Smooth muscle cell (in vitro differentiated cells): ENCODE measurements around the gene GGT5. TPM values are rescaled to one million over a fixed set of nuclear protein-coding genes. Genes with fewer than 3 reads are reported as not detected.
"Not testable (repeated sequence)": the region's sequence is repeated elsewhere in the genome, so short reads cannot be mapped to it uniquely, and the experiment has no call there.

ENCODE experiments used
- DNase-seq: peaks from one replicate; lab custom pipeline; 2025; ENCODE audit not compliant: unreplicated experiment; lab: John Stamatoyannopoulos, UW
- H2AFZ ChIP-seq: fragments of 200-600 bp; sonication (generic); 2 replicates; pipeline ENCODE4 v1.6.0; 2016; ENCODE audit warnings: antibody characterized with exemption, low read depth, mild to moderate bottlenecking
- H3F3A ChIP-seq: fragments of 200-600 bp; sonication (generic); 2 replicates; pipeline ENCODE4 v1.6.0; 2017; ENCODE audit warnings: antibody characterized with exemption, low read depth
- H3K27ac ChIP-seq: fragments of 200-600 bp; sonication (generic); 2 replicates; pipeline ENCODE4 v1.5.1; 2016; ENCODE audit warnings: low read depth, mild to moderate bottlenecking
- H3K27me3 ChIP-seq: fragments of 200-600 bp; sonication (generic); 2 replicates; pipeline ENCODE4 v1.6.1; 2016; ENCODE audit warnings: low read depth, mild to moderate bottlenecking
- H3K36me3 ChIP-seq: fragments of 200-600 bp; sonication (generic); 2 replicates; pipeline ENCODE4 v1.5.1; 2016; ENCODE audit warnings: low read depth
- H3K4me1 ChIP-seq: fragments of 200-600 bp; sonication (generic); 2 replicates; pipeline ENCODE4 v1.5.1; 2016; ENCODE audit warnings: low read depth
- H3K4me2 ChIP-seq: fragments of 200-600 bp; sonication (generic); 2 replicates; pipeline ENCODE4 v1.6.0; 2016; ENCODE audit warnings: mild to moderate bottlenecking
- H3K4me3 ChIP-seq: fragments of 200-600 bp; sonication (generic); 2 replicates; pipeline ENCODE4 v1.5.1; 2016; ENCODE audit warnings: mild to moderate bottlenecking
- H3K79me2 ChIP-seq: fragments of 200-600 bp; sonication (generic); 2 replicates; pipeline ENCODE4 v1.6.0; 2016; ENCODE audit warnings: low read depth, mild to moderate bottlenecking
- H3K9ac ChIP-seq: fragments of 200-600 bp; sonication (generic); 2 replicates; pipeline ENCODE4 v1.6.0; 2016; ENCODE audit warnings: low read depth
- H3K9me3 ChIP-seq: fragments of 200-600 bp; sonication (generic); replicated peaks from 2 replicates; pipeline ENCODE4 v1.5.1; 2016; ENCODE audit warnings: low read depth
- H4K20me1 ChIP-seq: fragments of 200-600 bp; sonication (generic); 2 replicates; pipeline ENCODE4 v1.6.0; 2016; ENCODE audit warnings: low read depth
- WGBS: methylation state at CpG from one replicate; pipeline ENCODE4 v1.1.7; 2016; ENCODE audit warnings: low lambda C conversion rate; 5-methylcytosine and 5-hydroxymethylcytosine counted together
- polyA plus RNA-seq: library from polyadenylated mRNA; unstranded; fragments of >200 nt; fragmentation: Nextera tagmentation; extraction: Ambion mirVana; gene quantifications from 2 replicates; pipeline ENCODE4 v1.2.1, GENCODE V29; 2016
- total RNA-seq: library from RNA; depleted of rRNA; stranded (reverse); fragments of >200 nt; gene quantifications from 2 replicates; pipeline ENCODE4 v1.2.3, GENCODE V29; 2014
- TF ChIP-seq, protein P1 (sequence below): fragments of 200-600 bp; sonication (generic); IDR thresholded peaks from 2 replicates; pipeline ENCODE4 v1.5.1; 2017; ENCODE audit warnings: borderline replicate concordance, mild to moderate bottlenecking, antibody characterized with exemption; ENCODE audit not compliant: insufficient read depth, poor library complexity, severe bottlenecking

The GGT5 gene, protein sequence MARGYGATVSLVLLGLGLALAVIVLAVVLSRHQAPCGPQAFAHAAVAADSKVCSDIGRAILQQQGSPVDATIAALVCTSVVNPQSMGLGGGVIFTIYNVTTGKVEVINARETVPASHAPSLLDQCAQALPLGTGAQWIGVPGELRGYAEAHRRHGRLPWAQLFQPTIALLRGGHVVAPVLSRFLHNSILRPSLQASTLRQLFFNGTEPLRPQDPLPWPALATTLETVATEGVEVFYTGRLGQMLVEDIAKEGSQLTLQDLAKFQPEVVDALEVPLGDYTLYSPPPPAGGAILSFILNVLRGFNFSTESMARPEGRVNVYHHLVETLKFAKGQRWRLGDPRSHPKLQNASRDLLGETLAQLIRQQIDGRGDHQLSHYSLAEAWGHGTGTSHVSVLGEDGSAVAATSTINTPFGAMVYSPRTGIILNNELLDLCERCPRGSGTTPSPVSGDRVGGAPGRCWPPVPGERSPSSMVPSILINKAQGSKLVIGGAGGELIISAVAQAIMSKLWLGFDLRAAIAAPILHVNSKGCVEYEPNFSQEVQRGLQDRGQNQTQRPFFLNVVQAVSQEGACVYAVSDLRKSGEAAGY
- total RNA-seq (3.7 and 5.4 TPM in 2 replicates), polyA plus RNA-seq (12.4 and 12.8 TPM in 2 replicates)

GRCh38 chr22:24245030-24245431, at the start of gene GGT5:
TSS of gene GGT5 (minus strand) at chr22:24245082. CDS start at chr22:24244725, 357 bp downstream.
- WGBS = 60% methylated on average over 11 of the region's 12 CpGs
- H3K27ac ChIP-seq = peak within 1 kb of the TSS; percentile 68
- not testable (repeated sequence) for DNase-seq, H3K36me3 ChIP-seq, H4K20me1 ChIP-seq, H3K9ac ChIP-seq, H2AFZ ChIP-seq, H3K9me3 ChIP-seq, H3K27me3 ChIP-seq, H3F3A ChIP-seq, H3K79me2 ChIP-seq, H3K4me3 ChIP-seq
- H3K4me2 ChIP-seq = peak within 1 kb of the TSS; percentile 53
- H3K4me1 ChIP-seq = peaks cover 17% of the 10 kb centered on the region

GRCh38 chr22:24292202-24292830, 47.4 kb upstream of the GGT5 start:
- H3K27me3 ChIP-seq, DNase-seq, H3K9ac ChIP-seq, H2AFZ ChIP-seq, H3K9me3 ChIP-seq, H3K36me3 ChIP-seq, H3K4me3 ChIP-seq: not testable (repeated sequence)
- H3F3A ChIP-seq = peaks cover 19% of the 10 kb centered on the region
- peaks cover 44% of the 10 kb centered on the region for H4K20me1 ChIP-seq
- peak overlapping the region; percentile 32 for H3K4me2 ChIP-seq
- 90% methylated on average over 3 of the region's 3 CpGs for WGBS
- H3K27ac ChIP-seq = peak overlapping the region; percentile 81
- H3K79me2 ChIP-seq = peaks cover 59% of the 10 kb centered on the region
- peaks cover 26% of the 10 kb centered on the region for H3K4me1 ChIP-seq

DNA sequence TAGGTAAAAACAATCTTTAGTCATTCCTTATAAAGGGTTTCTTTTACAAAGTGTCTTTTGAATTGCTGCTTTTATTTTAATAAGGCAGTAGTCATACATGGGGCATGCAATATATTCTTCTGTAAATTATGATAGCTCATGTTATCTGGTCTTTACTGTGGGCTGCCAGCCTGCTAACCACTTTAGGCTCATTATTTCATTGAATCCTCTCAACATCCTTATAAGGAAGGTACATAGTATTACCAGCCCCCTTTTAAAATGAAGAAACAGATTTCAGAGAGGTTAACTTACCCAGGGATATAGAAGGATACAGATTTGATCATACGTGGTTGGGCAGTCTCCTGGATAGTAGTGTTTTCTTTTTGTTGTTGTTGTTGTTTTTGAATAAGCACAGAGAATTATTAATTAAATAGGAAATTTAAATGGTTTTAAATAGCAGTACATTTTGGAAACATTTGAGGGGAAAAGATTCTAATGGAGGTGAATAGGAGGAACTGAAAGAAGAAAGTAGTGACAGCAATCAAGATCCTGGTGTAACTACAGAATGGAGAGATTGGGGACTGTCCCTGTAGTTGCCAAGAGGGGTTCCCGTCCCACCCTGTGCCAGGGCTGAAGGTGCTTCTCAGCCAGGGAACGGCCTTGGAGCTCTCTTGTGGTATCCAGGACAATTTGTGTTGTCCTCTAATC, 46.8 kb upstream of the GGT5 start:
- H3K4me2 ChIP-seq = peak overlapping the region; percentile 32
- peaks cover 61% of the 10 kb centered on the region for H3K79me2 ChIP-seq
- H3K27me3 ChIP-seq = no peaks in the 10 kb centered on the region
- H3K9me3 ChIP-seq = no peaks in the 10 kb centered on the region
- no peak overlapping the region for H2AFZ ChIP-seq
- 83% methylated on average over 3 of the region's 3 CpGs for WGBS
- H3K4me1 ChIP-seq = peaks cover 26% of the 10 kb centered on the region
- TF ChIP-seq, protein P1, sequence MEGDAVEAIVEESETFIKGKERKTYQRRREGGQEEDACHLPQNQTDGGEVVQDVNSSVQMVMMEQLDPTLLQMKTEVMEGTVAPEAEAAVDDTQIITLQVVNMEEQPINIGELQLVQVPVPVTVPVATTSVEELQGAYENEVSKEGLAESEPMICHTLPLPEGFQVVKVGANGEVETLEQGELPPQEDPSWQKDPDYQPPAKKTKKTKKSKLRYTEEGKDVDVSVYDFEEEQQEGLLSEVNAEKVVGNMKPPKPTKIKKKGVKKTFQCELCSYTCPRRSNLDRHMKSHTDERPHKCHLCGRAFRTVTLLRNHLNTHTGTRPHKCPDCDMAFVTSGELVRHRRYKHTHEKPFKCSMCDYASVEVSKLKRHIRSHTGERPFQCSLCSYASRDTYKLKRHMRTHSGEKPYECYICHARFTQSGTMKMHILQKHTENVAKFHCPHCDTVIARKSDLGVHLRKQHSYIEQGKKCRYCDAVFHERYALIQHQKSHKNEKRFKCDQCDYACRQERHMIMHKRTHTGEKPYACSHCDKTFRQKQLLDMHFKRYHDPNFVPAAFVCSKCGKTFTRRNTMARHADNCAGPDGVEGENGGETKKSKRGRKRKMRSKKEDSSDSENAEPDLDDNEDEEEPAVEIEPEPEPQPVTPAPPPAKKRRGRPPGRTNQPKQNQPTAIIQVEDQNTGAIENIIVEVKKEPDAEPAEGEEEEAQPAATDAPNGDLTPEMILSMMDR = no peak
- H3K9ac ChIP-seq = no peak overlapping the region
- H3F3A ChIP-seq = peaks cover 19% of the 10 kb centered on the region
- H3K4me3 ChIP-seq = no peak overlapping the region
- no peaks in the 10 kb centered on the region for H3K36me3 ChIP-seq
- no peak for DNase-seq
- peaks cover 44% of the 10 kb centered on the region for H4K20me1 ChIP-seq
- H3K27ac ChIP-seq = peak overlapping the region; percentile 81

DNA sequence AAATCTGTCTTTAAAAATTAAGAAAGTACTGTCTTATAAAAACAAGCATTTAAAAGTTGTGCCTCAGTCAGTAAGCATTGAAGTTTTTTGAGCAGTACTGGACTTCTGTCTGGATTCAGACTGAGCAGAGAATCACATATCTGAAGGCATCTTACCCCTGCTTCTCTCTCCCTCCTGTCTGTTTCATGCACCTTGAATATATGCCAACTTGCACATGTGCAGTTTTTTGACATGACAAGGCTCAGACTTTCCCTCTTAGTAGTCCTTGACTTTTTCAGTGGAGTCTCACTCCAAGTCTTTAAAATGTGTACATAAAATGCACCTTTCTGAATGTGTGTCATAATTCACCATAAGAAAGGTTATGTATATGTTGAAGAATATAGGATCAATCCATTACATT, 45.6 kb upstream of the GGT5 start:
- Histone ChIP-seq H3K9me3 (no peaks in the 10 kb centered on the region), H3K4me2 (peak overlapping the region; percentile 79), H3K36me3 (no peaks in the 10 kb centered on the region), H3K4me3 (no peak overlapping the region), H3K9ac (peak overlapping the region; percentile 28), H3K79me2 (peaks cover 61% of the 10 kb centered on the region), H3K27ac (peak overlapping the region; percentile 81), H4K20me1 (peaks cover 41% of the 10 kb centered on the region), H2AFZ (no peak overlapping the region), H3K4me1 (peaks cover 26% of the 10 kb centered on the region), H3K27me3 (no peaks in the 10 kb centered on the region), H3F3A (peaks cover 19% of the 10 kb centered on the region)
- DNase-seq = no peak
- TF ChIP-seq, protein P1 = no peak
